Measurements from ENCODE around the gene MYCBPAP.

MYCBPAP gene

GRCh38 chr17:50576864-50577263 lies 68.6 kb downstream of the MYCBPAP start:
- no peak for DNase-seq (ENCODE audit: low read depth)

- no peak for DNase-seq (ENCODE audit: low read depth)
Measured at GRCh38 chr17:50577451-50577954, 69.3 kb downstream of the MYCBPAP start.

DNA sequence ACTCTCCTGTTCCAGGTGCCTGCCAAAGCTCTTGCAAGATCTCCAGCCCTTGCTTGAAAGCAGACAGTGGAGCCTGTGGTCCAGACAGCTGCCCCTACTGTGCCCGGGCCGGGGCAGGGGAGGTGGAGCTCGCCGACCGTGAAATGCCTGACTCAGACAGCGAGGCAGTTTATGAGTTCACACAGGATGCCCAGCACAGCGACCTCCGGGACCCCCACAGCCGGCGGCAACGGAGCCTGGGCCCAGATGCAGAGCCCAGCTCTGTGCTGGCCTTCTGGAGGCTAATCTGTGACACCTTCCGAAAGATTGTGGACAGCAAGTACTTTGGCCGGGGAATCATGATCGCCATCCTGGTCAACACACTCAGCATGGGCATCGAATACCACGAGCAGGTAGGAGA lies 69.9 kb downstream of the MYCBPAP start:
- no peak for DNase-seq (ENCODE audit: low read depth)

- no peak for DNase-seq (ENCODE audit: low read depth)
Measured at GRCh38 chr17:50579399-50579798, 71.2 kb downstream of the MYCBPAP start.

- no peak for DNase-seq (ENCODE audit: low read depth)
Measured at GRCh38 chr17:50580646-50581045, 72.4 kb downstream of the MYCBPAP start.

Measured in activated gamma-delta T cell treated with anti-CD3 and anti-CD28 coated beads, Interleukin-2, amount 50 U/mL, for 16 hours (primary cell).